ENCODE results near the gene MAGEA1. TPM values are rescaled to one million over a fixed set of nuclear protein-coding genes. Genes with fewer than 3 reads are reported as not detected.

Gene MAGEA1
- total RNA-seq, 1 donor from 2014 or later = not detected

GRCh38 chrX:153225438-153226098, 46.5 kb downstream of the MAGEA1 start:
- Mint-ChIP-seq H3K27me3 (peaks cover 10% of the 10 kb centered on the region), H3K4me3 (no peak overlapping the region), H3K36me3 (ENCODE audit: low read depth) (no peaks in the 10 kb centered on the region), H3K9me3 (no peaks in the 10 kb centered on the region), H3K27ac (no peak overlapping the region), H3K4me1 (no peaks in the 10 kb centered on the region)
- ChIA-PET POLR2A (no interaction called here), CTCF (no interaction called here)
- DNase-seq = no peak
- no peak for ATAC-seq (ENCODE audit: low read depth)
- intact Hi-C loops (cut with micrococcal nuclease) = no loop called here
- TF ChIP-seq CTCF (IDR thresholded peaks at IDR 0.05) = no peak

GRCh38 chrX:153226344-153227185, 47.5 kb downstream of the MAGEA1 start:
- ChIA-PET CTCF (no interaction called here), POLR2A (no interaction called here)
- H3K27me3 Mint-ChIP-seq = peaks cover 10% of the 10 kb centered on the region
- H3K4me3 Mint-ChIP-seq = no peak overlapping the region
- no peaks in the 10 kb centered on the region for H3K36me3 Mint-ChIP-seq (ENCODE audit: low read depth)
- intact Hi-C loops (cut with micrococcal nuclease) = no loop called here
- no peak overlapping the region for H3K27ac Mint-ChIP-seq
- H3K9me3 Mint-ChIP-seq = no peaks in the 10 kb centered on the region
- DNase-seq (no peak), ATAC-seq (ENCODE audit: low read depth) (no peak)
- no peak for TF ChIP-seq CTCF (IDR thresholded peaks at IDR 0.05)
- no peaks in the 10 kb centered on the region for H3K4me1 Mint-ChIP-seq

Other genes with a start within 250 kb of the MAGEA1 start
- 0.27 TPM in 1 of 2 replicates, not detected in the other for gene PNMA5, start 185.2 kb upstream of the MAGEA1 start, total RNA-seq
- gene PNMA3, start 122.8 kb upstream of the MAGEA1 start, total RNA-seq = 1.2 and 1.9 TPM in 2 replicates
- 0.38 and 0.44 TPM in 2 replicates for gene PNMA6A, start 106.8 kb upstream of the MAGEA1 start, total RNA-seq
- not detected in 2 replicates for gene PNMA6F, start 142.5 kb downstream of the MAGEA1 start, total RNA-seq
- 19.5 and 22.4 TPM in 2 replicates for gene ZNF275, start 154.9 kb downstream of the MAGEA1 start, total RNA-seq
- gene PNMA6E, start 222.1 kb downstream of the MAGEA1 start, total RNA-seq = not detected in 2 replicates
- 1.5 and 1.6 TPM in 2 replicates for gene ZFP92, start 232.2 kb downstream of the MAGEA1 start, total RNA-seq

Measured in activated B cell treated with CpG ODN at 0.5 μM for 24 hours (primary cell).